Tibial nerve (tissue), 4 donors: Measurements from ENCODE around the gene PARP1.

Source experiments
- EP300 ChIP-seq, 2 donors: sonication (generic); formaldehyde crosslinking; IDR thresholded peaks; one replicate each; pipeline ENCODE4 v1.6.1; 2017; ENCODE audit warnings: antibody characterized with exemption in 2 of 2, mild to moderate bottlenecking in 1 of 2
- TF ChIP-seq, protein P1 (sequence below), 5 experiments: fragments of 200-600 bp in 3 of 5; fragments of 450-650 bp in 2 of 5; sonication (generic) in 3 of 5; IDR thresholded peaks; one replicate each; pipeline ENCODE4 v1.5.1; 2016 to 2019; ENCODE audit warnings: antibody characterized with exemption in 5 of 5, mild to moderate bottlenecking in 3 of 5, moderate library complexity in 2 of 5

DNA sequence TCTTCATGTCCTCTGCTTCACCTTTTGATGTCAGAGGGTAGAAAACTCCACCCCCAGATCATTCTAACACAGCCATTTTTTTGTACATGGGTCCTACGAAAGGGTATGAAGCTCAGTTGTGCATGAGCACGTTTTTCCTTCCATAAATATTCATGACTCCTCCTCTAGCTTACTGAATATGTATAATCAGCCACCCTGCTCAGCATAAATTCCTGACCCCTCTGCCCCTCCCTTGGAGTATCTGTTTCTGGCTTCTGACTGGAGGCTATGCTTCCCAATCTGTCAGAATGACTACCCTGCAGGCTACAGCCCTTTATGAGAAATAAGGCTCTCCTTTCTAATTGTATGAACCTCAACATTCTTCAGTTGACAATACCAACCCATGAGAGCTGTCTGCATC is 42.8 kb upstream of the PARP1 start:
- TF ChIP-seq, protein P1, sequence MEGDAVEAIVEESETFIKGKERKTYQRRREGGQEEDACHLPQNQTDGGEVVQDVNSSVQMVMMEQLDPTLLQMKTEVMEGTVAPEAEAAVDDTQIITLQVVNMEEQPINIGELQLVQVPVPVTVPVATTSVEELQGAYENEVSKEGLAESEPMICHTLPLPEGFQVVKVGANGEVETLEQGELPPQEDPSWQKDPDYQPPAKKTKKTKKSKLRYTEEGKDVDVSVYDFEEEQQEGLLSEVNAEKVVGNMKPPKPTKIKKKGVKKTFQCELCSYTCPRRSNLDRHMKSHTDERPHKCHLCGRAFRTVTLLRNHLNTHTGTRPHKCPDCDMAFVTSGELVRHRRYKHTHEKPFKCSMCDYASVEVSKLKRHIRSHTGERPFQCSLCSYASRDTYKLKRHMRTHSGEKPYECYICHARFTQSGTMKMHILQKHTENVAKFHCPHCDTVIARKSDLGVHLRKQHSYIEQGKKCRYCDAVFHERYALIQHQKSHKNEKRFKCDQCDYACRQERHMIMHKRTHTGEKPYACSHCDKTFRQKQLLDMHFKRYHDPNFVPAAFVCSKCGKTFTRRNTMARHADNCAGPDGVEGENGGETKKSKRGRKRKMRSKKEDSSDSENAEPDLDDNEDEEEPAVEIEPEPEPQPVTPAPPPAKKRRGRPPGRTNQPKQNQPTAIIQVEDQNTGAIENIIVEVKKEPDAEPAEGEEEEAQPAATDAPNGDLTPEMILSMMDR (IDR thresholded peaks at IDR 0.05): no peak
- TF ChIP-seq EP300 (IDR thresholded peaks at IDR 0.05): no peak
